ENCODE data around the gene MISP3.

GRCh38 chr19:14116525-14116917, 43.9 kb downstream of the MISP3 start:
- TF ChIP-seq L3MBTL2 (conservative IDR thresholded peaks at IDR 0.05) (no peak), ARNT (IDR thresholded peaks at IDR 0.05) (no peak), SUZ12 (IDR thresholded peaks at IDR 0.05) (no peak), ZNF384 (IDR thresholded peaks at IDR 0.05) (no peak), SP1 (IDR thresholded peaks at IDR 0.05) (no peak)
